GM12874 (cell line): Measurements from ENCODE around the gene ANKRD36B.
"Not testable (repeated sequence)": the region's sequence is repeated elsewhere in the genome, so short reads cannot be mapped to it uniquely, and the experiment has no call there.

ENCODE experiments used
- CTCF ChIP-seq: IDR thresholded peaks from 2 replicates; pipeline ENCODE4 v1.5.1; 2011; ENCODE audit warnings: low read depth, mild to moderate bottlenecking, control low read depth, low read length, moderate library complexity; ENCODE audit not compliant: insufficient read depth

ANKRD36B gene

DNA sequence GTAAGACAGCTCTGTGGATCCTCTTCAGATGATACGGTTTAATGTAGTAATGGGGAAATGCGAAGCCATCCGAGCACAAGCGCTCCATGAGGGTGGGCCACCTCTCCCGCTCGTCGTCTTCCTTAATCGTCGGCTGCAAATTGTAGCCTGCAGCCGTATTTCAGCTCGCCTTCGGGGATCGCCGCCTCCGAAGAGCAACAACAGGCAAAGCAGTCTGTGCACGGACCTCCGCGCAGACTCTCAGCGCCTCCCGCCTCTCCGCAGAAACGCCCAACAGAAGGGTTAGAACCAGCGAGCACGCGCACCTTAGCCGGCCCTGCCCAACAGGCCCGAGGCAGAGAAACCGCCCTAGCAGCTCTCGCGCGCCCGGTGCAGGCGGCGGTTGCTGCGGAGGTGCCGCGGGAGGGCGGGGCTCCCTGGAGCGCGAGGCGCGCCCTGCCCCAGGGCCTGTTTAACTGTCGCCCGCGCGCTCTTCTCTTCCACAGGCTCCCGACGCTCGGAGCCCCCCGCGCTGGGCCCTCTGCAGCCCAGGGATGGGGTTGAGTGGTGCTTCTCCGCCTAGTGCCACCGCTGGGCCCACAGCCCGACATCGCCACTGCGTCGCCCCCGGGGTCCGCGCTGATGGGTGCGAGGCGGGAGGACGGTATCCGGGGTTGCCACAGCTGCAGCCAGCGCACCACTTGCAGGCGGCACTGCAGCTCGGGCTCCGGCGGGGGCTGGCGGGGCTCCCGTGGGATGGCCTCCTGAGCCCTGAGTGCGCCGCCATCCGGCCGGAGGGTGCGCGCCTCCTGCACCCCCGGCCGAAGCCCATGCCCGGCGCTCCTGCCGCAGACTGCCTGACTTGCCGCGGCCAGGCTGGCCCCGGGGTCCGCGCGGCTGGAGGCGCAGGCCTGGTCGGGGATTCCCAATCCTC lies at the start of gene ANKRD36B:
TSS of gene ANKRD36B (minus strand) at position 280 of the 913 bp plus-strand sequence. CDS start at position 88, 192 bp downstream.
- TF ChIP-seq CTCF: not testable (repeated sequence)

DNA sequence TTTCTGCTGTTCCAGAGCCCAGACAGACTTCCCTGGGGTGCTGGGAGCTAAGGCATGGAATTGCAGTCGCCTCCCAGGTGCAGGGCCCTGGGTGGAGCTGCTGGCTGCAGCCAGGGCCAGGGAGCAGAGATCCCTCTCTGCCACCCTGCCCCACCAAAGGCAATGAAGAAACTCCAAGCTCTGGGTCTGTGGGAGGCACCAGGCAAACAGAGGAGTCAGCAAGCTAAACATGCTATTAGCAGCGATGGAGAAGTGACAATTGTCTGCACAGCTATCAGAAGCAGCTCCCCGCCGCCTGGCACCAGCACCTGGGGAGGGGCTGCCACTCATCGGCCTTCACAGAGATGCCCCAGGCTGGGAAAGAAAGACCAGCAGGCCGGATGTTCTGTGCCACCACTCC lies 28.2 kb upstream of the ANKRD36B start:
- TF ChIP-seq CTCF: no peak

GRCh38 chr2:97590515-97591394 lies 1.1 kb upstream of the ANKRD36B start:
- TF ChIP-seq CTCF: peak; percentile 78

DNA sequence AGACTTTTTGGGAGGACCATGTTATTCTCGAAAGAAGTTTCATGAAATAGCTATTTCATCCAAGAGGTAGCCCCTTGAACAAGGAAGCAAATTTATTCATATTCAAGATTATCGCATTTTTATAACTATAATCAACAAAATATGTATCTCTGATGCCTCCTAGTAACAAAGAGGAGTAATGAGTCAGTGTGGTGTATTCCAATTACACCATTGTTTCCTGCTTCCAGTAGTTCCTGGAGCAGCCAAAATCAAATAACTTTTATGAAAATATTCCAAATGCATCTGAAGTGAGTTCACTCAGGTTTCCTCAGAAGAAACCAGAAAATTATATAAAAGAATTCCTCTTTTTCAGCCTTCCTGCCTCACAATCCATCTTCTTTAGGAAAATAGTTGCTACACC lies 43.0 kb downstream of the ANKRD36B start:
- TF ChIP-seq CTCF: no peak
